Ishikawa (cell line): ENCODE measurements around the gene SRRT.
A peak's percentile ranks its signal among the peaks of the same experiment; 100 is the strongest.

Experiments
- CEBPB ChIP-seq: IDR thresholded peaks from 2 replicates; pipeline ENCODE4 v1.6.1; 2012
- CREB1 ChIP-seq: IDR thresholded peaks from 2 replicates; pipeline ENCODE4 v1.6.1; 2012; ENCODE audit warnings: low read depth
- EGR1 ChIP-seq: IDR thresholded peaks from 2 replicates; pipeline ENCODE4 v1.6.1; 2012
- EP300 ChIP-seq: IDR thresholded peaks from 2 replicates; pipeline ENCODE4 v1.6.1; 2012; ENCODE audit warnings: borderline replicate concordance
- FOXM1 ChIP-seq: IDR thresholded peaks from 2 replicates; pipeline ENCODE4 v1.6.1; 2012; ENCODE audit warnings: low read depth, borderline replicate concordance
- NFIC ChIP-seq: IDR thresholded peaks from 2 replicates; pipeline ENCODE4 v1.6.1; 2012
- RAD21 ChIP-seq: IDR thresholded peaks from 2 replicates; pipeline ENCODE4 v1.6.1; 2012; ENCODE audit warnings: low read depth
- TAF1 ChIP-seq: IDR thresholded peaks from 2 replicates; pipeline ENCODE4 v1.6.1; 2012; ENCODE audit warnings: low read depth, mild to moderate bottlenecking
- TCF12 ChIP-seq: IDR thresholded peaks from 2 replicates; pipeline ENCODE4 v1.6.1; 2012; ENCODE audit warnings: low read depth
- TEAD4 ChIP-seq: IDR thresholded peaks from 2 replicates; pipeline ENCODE4 v1.6.1; 2012
- YY1 ChIP-seq: IDR thresholded peaks from 2 replicates; pipeline ENCODE4 v1.6.1; 2012; ENCODE audit warnings: low read depth
- ZBTB7A ChIP-seq: IDR thresholded peaks from 2 replicates; pipeline ENCODE4 v1.6.1; 2012; ENCODE audit warnings: low read depth
- TF ChIP-seq, protein P1 (sequence below): IDR thresholded peaks from 2 replicates; pipeline ENCODE4 v1.6.1; 2012
- TF ChIP-seq, protein P2 (sequence below): IDR thresholded peaks from 2 replicates; pipeline ENCODE4 v1.6.1; 2012
- TF ChIP-seq, protein P3 (sequence below): IDR thresholded peaks from 2 replicates; pipeline ENCODE4 v1.6.1; 2012; ENCODE audit warnings: low read depth, mild to moderate bottlenecking

SRRT gene

GRCh38 chr7:100894860-100895700, 20.2 kb downstream of the SRRT start:
- TF ChIP-seq ZBTB7A (no peak), RAD21 (peak; percentile 76), CREB1 (no peak), FOXM1 (no peak), TCF12 (no peak), TAF1 (no peak), YY1 (no peak), TEAD4 (no peak), EGR1 (peak; percentile 18; the same call in 1 of the 2 replicates)

GRCh38 chr7:100895701-100895955, 20.7 kb downstream of the SRRT start, which contains the start of gene ACHE:
ACHE (minus strand) TSS chr7:100895888; CDS start chr7:100894232, 1,656 bp downstream.
- TF ChIP-seq NFIC (no peak), CREB1 (no peak), TAF1 (no peak), RAD21 (no peak), FOXM1 (no peak), YY1 (no peak), TCF12 (no peak), EP300 (no peak), ZBTB7A (no peak), TEAD4 (no peak), CEBPB (no peak)
- TF ChIP-seq, protein P1, sequence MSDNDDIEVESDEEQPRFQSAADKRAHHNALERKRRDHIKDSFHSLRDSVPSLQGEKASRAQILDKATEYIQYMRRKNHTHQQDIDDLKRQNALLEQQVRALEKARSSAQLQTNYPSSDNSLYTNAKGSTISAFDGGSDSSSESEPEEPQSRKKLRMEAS = no peak
- TF ChIP-seq, protein P2, sequence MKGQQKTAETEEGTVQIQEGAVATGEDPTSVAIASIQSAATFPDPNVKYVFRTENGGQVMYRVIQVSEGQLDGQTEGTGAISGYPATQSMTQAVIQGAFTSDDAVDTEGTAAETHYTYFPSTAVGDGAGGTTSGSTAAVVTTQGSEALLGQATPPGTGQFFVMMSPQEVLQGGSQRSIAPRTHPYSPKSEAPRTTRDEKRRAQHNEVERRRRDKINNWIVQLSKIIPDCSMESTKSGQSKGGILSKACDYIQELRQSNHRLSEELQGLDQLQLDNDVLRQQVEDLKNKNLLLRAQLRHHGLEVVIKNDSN = no peak
- TF ChIP-seq, protein P3, sequence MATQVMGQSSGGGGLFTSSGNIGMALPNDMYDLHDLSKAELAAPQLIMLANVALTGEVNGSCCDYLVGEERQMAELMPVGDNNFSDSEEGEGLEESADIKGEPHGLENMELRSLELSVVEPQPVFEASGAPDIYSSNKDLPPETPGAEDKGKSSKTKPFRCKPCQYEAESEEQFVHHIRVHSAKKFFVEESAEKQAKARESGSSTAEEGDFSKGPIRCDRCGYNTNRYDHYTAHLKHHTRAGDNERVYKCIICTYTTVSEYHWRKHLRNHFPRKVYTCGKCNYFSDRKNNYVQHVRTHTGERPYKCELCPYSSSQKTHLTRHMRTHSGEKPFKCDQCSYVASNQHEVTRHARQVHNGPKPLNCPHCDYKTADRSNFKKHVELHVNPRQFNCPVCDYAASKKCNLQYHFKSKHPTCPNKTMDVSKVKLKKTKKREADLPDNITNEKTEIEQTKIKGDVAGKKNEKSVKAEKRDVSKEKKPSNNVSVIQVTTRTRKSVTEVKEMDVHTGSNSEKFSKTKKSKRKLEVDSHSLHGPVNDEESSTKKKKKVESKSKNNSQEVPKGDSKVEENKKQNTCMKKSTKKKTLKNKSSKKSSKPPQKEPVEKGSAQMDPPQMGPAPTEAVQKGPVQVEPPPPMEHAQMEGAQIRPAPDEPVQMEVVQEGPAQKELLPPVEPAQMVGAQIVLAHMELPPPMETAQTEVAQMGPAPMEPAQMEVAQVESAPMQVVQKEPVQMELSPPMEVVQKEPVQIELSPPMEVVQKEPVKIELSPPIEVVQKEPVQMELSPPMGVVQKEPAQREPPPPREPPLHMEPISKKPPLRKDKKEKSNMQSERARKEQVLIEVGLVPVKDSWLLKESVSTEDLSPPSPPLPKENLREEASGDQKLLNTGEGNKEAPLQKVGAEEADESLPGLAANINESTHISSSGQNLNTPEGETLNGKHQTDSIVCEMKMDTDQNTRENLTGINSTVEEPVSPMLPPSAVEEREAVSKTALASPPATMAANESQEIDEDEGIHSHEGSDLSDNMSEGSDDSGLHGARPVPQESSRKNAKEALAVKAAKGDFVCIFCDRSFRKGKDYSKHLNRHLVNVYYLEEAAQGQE = no peak

DNA sequence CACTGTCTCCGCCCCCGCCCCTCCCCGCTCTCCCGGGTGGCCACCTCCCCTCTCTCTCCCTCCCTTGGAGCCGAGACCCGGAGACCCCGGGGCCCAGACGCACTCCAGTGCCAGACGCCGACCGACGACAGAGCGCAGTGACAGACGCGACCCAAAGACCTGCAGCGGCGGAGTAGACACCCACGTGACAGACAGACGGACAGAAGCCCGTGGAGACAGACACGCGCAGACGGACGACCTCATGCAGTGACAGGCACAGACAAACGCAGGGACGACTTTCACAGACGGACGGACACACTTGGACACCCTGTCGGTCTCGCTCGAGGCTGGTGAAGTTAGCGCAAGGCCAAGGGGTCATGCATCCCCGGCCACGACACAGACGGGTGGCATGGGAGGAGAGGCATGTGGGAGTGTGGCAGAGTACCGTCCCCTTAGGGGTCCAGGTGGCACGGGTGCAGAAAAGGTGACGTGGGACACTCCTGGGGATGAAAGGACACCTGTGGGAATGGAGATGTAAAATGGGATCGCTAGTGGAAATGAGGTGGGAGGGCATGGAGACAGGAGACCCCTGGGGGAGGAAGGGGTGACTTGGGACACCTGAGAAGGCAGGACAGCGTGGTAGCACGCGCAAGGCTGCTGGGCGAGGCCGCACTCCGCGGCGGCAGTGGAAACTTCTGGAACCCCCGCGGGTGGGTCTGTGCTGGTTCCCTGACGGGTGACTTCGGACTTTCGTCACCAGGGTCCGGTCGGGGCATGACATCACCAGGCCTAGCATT, 21.2 kb downstream of the SRRT start:
- TF ChIP-seq, protein P2 = peak; percentile 64
- 0 out of 2 replicates have a peak, but pooled peaks have one; percentile 18 for TF ChIP-seq TCF12
- no peak for TF ChIP-seq FOXM1
- TF ChIP-seq, protein P1 = peak; percentile 78
- TF ChIP-seq RAD21 = no peak
- TF ChIP-seq EGR1 = no peak
- TF ChIP-seq TAF1 = no peak
- peak; percentile 80 for TF ChIP-seq ZBTB7A
- no peak for TF ChIP-seq NFIC
- TF ChIP-seq, protein P3 = no peak
- TF ChIP-seq CREB1 = 0 out of 2 replicates have a peak, but pooled peaks have one; percentile 25

- TF ChIP-seq, protein P1 = peak; percentile 48
- TF ChIP-seq, protein P3 = no peak
- TF ChIP-seq RAD21 (peak; percentile 62), ZBTB7A (peak; percentile 90)
Observed at GRCh38 chr7:100896732-100897608, 22.1 kb downstream of the SRRT start.
